ENCODE data around the gene LTN1.
"Not testable (repeated sequence)": the region's sequence is repeated elsewhere in the genome, so short reads cannot be mapped to it uniquely, and the experiment has no call there.

Gene LTN1, protein sequence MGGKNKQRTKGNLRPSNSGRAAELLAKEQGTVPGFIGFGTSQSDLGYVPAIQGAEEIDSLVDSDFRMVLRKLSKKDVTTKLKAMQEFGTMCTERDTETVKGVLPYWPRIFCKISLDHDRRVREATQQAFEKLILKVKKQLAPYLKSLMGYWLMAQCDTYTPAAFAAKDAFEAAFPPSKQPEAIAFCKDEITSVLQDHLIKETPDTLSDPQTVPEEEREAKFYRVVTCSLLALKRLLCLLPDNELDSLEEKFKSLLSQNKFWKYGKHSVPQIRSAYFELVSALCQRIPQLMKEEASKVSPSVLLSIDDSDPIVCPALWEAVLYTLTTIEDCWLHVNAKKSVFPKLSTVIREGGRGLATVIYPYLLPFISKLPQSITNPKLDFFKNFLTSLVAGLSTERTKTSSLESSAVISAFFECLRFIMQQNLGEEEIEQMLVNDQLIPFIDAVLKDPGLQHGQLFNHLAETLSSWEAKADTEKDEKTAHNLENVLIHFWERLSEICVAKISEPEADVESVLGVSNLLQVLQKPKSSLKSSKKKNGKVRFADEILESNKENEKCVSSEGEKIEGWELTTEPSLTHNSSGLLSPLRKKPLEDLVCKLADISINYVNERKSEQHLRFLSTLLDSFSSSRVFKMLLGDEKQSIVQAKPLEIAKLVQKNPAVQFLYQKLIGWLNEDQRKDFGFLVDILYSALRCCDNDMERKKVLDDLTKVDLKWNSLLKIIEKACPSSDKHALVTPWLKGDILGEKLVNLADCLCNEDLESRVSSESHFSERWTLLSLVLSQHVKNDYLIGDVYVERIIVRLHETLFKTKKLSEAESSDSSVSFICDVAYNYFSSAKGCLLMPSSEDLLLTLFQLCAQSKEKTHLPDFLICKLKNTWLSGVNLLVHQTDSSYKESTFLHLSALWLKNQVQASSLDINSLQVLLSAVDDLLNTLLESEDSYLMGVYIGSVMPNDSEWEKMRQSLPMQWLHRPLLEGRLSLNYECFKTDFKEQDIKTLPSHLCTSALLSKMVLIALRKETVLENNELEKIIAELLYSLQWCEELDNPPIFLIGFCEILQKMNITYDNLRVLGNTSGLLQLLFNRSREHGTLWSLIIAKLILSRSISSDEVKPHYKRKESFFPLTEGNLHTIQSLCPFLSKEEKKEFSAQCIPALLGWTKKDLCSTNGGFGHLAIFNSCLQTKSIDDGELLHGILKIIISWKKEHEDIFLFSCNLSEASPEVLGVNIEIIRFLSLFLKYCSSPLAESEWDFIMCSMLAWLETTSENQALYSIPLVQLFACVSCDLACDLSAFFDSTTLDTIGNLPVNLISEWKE (N-terminal part only)

DNA sequence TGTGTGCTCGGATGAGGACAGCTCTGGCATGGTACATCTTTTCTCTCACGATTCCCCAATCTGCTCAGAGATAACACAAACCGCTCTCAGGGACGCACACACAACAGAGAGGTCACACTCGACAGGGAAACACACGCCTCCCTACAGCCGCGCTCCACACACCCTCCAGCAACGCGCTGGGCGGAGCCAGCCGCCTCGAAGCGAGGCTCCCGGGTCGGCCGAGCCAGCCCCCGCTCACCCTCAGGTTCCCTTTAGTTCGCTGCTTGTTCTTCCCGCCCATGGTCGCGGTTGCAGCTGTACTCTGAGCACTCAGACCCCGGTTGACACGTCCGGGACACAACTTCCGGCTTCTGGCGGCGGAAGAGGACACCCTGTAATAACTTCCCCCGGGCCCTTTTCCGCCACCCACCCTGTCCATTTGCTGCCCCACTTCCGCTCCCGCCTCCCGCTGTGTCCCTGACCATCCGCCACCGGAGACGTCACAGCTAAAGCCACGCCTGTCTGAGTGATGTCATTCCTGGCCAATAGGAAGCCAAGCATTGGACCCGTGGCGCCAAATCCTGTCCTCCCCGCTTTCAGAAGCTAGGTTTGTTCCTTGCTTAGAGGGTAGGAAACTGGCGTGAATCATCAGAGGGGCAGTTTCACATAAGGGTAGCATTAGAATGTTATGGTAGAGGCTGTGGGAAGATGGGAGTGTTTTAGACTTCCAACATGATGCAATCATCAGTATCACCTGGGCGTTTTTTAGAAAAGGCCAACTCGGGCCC, at the start of gene LTN1:
TSS of gene LTN1 (minus strand) at position 352 of the 767 bp plus-strand sequence. CDS start at position 280, 72 bp downstream.
- DNase-seq (ENCODE audit: low read depth in 2 of 2, low spot score in 1 of 2) = peak; percentile 97 to 98

DNA sequence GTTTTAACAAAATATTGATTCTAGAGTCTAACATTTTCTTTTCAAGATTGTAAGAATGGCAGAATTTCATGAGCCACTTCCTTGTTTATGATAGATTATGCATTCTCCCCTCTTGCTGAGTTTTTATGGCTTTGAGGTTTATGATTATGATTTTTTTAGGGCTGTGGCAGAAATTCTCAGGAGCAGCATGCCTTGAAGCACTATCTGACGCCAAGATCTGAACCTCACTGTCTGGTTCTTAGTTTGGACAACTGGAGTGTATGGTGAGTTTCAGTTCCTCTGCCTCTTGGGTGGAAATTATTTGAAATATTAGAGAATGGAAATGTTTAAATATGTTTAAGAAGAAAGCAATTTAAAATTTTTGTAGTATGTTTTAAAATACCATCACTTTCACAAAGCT, 42.0 kb upstream of the LTN1 start:
- DNase-seq (ENCODE audit: low read depth in 2 of 2, low spot score in 1 of 2) = no peak

DNA sequence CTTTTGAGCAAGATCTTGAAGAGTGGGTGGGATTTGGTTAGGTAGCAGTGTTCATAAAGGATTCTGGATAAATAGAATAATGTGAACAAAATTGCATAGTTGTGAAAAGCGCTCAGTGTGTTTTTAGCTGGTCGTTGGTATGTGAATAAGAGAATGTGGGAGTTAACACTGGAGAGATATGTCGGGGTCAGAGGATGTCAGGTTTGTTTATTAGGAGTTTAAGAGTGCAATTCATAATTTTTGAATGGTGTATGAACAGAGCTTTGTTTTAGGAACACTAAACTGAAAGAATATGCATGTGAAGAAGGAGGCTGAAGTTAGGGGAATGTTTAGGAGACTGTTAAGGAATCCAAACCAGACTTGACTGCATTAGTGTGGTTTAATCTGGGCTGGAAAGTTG, 41.2 kb upstream of the LTN1 start:
- no peak for DNase-seq (ENCODE audit: low read depth in 2 of 2, low spot score in 1 of 2)

DNA sequence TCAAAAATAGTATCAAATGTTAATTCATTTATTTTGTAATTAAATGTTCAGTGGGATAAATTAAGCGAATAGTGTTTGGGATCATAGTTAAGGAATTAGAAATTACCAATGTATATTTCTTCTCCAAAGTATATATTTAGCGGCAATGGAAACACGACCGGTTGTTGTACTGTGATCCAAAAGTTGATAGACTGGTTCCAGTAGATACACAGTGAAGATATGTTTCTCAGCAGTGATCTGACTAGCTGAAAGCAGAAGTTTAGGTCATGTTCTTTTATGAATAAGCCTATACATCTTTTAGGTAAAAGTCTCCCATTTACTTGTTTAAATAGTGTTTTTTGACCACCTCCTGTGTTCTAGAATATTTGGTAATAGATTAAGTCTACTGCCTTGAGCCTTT, 40.6 kb upstream of the LTN1 start:
- no peak for DNase-seq (ENCODE audit: low read depth in 2 of 2, low spot score in 1 of 2)

DNA sequence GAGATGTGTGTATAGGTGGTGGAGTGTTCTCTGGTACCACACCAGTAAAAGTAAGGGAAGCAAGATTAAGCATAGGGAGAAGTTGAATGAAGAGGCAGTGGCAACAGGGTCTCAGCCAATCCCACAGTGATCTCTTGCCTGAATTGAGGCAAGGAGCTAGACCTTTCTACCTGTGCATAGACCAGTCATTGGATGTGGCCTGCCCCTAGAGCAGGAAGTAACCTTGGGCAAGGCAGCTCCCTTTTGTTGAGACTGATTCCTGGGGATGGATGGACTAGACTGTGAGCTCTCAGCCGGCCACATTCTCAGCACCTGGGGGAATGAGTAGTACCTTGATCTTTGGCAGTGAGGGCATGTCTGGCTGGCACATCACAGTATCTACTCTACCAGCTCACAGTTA, 38.2 kb upstream of the LTN1 start:
- DNase-seq (ENCODE audit: low read depth in 2 of 2, low spot score in 1 of 2) = no peak

DNA sequence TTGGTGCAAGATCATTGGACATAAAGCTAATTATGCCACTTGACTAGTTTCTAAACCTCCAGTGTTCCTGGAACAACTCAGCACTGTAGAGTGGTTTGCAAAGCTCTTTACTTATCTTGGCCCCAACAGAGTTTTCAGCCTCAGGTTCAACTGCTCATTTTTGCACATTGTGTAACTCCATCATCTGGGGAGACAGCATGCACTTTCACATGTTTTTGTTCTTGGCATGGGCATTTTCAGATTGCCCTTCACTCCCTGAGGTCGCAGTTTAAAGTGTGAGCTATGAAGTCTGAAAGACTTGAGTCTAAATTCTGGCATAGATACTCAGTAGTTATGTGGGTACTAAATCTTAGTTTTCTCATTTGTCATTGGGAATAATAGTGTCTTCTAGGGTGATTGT, 36.8 kb upstream of the LTN1 start:
- no peak for DNase-seq (ENCODE audit: low read depth in 2 of 2, low spot score in 1 of 2)

DNA sequence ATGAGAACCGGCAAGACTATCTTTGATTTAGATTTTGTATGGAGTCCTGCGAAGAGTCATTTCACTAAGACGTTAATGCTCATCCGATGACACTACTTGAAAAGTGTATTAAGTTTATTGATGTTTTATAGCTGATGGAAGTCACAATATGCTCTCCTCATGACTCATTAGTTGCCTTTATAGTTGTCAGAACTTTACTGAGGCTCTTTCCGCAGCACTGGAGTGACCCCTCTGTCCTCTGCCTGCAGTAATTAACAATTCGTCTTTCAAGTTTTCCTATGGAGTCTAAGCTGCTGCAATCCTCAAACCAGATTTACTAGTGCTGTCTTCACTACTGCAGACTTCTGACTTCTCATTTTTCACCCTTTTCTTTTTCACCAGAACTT, 32.6 kb upstream of the LTN1 start:
- DNase-seq (ENCODE audit: low read depth in 2 of 2, low spot score in 1 of 2) = no peak

DNA sequence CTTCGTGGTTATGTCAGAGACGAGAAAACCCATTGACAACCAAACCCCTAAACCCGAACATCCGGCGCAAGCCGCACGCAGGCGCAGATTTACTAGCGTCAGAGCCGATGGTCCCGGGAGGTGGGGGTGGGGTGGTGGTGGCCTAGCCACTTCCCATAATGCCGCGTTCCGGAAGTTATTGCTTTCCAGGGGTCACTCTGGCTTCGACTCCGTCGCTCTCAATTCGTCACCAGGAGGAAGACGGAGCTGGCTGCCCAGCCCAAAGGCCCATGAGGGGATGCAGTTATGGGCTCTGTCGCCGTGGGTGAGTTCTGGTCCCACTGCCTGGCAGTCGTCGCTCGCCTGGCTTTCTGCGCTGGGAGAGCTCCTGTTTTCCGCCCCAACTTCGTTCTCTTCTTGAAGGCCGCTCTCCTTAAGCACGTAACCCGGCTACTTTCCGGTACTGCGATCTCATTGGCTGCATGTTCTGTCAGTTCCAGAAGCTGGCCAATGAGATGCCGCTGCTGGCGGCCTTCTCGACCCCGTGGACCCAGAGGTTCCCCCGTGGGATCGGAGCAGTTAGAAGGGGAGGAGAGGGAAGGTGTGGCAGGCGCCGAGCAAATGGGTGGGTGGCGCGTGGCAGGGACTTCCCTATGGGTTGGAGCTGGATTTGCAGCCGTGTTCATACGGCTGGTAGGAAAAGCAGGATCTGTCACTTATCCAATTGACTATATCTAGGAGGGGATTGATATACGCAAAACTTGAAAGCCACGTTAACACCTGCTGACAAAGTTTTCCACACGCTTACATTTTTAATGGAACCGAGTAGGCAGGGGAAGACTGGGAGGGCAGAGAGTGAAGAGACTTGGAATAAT, 32.0 kb upstream of the LTN1 start, which contains the start of gene USP16:
TSS of gene USP16 (plus strand) at position 195 of the 854 bp plus-strand sequence. CDS start 3,246 bp downstream, outside the sequence.
- DNase-seq (ENCODE audit: low read depth in 2 of 2, low spot score in 1 of 2) = peak; percentile 81 to 91

DNA sequence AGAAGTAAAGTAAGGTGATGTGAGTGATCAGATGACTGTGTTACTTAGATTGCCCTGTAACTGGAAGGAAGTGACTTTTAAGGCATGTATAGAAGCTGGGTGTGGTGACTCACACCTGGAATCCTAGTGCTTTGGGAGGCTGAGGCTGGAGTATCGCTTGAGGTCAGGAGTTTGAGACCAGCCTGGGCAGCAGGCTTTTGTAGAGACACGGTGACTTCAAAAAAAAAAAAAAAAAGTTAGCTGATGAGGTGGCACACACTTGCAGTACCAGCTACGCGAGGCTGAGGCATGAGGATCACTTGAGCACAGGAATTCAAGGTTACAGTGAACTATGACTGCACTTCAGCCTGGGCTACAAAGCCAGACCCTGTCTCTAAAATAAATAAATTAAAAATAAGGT, 29.5 kb upstream of the LTN1 start:
- DNase-seq (ENCODE audit: low read depth in 2 of 2, low spot score in 1 of 2) = no peak

DNA sequence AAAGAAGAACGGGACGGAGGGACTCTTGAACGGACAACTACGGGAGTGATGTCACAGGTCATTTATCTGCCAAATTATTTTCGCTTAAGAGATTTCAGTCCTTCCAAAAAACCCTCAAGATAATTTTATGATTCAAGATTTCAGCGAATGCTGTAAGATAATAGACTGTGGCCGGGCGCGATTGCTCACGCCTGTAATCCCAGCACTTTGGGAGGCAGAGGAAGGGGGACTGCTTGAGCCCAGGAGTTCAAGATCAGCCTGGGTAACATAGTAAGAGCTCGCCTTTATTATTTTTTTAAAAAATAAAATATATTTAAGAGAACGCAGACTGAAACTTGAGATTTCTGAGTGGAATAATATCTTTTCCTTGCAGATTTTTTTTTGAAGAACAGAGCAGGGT, 25.9 kb upstream of the LTN1 start:
- no peak for DNase-seq (ENCODE audit: low read depth in 2 of 2, low spot score in 1 of 2)

DNA sequence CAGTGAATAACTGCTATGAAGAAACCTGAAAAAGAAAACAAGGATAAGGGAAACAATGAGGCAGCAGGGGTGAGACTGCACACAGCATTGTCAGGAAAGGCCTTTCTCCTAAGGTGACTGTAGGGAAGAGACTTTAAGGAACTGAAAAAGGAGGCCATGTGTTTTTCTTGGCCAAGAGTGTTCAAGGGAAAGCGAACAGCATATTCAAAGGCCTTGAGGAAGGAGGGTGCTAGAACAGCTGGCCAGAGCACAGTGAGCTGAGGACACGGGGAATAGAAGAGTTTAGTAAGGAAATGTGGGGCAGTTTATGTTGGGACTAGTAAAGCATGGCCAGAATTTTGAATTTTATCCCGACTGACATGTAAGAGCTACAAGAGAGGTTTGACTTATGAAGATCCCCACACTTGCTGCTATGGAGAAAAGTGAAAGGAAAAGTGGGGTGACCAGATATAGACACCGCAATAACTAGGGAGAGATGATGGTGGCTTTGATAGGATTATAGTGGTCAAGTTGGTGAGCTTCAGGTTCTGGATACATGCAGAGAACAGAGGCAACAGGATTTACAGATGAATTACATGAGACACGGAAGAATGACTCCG, 25.1 kb upstream of the LTN1 start:
- DNase-seq (ENCODE audit: low read depth in 2 of 2, low spot score in 1 of 2) = no peak

DNA sequence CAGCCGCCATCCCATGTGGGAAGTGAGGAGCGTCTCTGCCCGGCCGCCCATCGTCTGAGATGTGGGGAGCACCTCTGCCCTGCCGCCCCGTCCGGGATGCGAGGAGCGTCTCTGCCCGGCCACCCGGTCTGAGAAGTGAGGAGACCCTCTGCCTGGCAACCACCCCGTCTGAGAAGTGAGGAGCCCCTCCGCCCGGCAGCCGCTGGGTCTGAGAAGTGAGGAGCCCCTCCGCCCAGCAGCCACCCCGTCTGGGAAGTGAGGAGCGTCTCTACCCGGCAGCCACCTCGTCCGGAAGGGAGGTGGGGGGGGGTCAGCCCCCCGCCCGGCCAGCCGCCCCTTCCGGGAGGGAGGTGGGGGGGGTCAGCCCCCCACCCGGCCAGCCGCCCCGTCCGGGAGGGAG, 18.6 kb upstream of the LTN1 start:
- DNase-seq (ENCODE audit: low read depth in 2 of 2, low spot score in 1 of 2) = not testable (repeated sequence)

DNA sequence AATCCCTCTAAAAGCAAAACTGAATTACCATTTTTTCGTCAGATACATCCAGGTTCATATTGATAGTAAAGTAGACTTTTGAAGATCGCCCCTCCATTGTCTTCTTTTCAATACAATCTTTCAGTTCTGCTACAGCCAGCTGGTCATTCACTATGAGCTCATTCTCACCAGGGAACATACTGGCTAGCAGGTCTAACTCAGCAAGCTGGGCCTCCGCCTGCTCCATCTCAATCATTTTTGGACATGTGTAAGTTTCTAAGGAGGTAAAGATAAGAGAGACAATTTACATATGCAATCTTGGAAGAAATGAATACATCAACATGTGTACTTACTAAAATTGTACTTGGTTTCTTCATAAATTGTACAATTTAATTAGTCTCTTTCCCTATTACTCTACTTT, 15.7 kb upstream of the LTN1 start:
- no peak for DNase-seq (ENCODE audit: low read depth in 2 of 2, low spot score in 1 of 2)

DNA sequence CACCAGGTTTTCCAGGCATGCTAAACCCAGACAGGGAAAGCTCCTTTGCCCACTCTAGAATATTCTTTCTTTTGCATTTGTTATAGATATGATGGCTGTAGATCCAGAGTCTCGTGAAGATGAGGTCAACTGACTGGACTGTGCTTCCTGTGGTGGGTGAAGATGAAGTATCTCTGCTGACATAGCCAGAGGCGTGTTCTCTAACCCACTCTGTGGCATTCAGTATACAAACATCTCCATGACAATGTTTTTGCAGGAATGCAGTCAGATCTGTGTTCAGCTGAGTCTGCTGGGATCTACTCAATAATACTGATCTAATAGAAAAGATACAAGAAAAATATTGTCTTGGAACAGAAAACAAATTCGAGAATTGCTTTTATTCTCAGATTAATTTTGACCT, 15.1 kb upstream of the LTN1 start:
- DNase-seq (ENCODE audit: low read depth in 2 of 2, low spot score in 1 of 2) = no peak

DNA sequence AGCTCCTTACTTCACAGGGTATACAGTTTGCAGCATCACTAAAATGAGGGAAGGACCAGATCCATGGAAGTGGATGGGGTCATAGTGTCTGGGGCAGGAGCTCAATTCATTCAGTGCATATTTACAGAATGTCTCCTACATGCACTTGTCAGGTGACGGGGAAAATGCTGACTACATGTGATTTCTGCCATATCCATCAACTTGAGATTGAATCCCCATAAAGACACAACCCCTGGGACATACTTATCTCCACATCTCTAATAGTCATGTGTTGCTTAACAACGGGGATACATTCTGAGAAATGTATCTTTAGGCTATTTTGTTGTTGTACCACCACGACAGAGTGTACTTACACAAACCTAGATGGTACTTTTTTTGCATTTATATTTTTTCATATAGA, 14.5 kb upstream of the LTN1 start:
- DNase-seq (ENCODE audit: low read depth in 2 of 2, low spot score in 1 of 2) = no peak

DNA sequence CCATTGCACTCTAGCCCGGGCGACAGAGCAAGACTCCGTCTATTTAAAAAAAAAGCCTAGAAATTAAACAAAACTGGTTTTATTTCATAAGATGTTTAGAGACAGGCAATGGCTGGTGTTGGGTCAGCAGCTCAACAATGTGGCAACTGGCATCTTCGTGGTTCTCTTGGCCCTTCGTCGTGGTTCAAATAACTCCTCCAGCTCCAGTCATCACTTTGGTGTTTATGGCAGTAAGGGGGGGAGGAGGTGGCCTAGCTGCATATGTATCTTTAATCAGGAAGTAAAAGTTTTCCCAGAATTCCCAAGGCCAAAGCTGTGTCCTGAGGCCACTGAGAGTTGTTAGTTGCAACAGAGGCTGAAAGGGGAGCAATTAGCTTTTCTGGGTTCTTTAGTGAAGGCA, 13.0 kb upstream of the LTN1 start:
- no peak for DNase-seq (ENCODE audit: low read depth in 2 of 2, low spot score in 1 of 2)

DNA sequence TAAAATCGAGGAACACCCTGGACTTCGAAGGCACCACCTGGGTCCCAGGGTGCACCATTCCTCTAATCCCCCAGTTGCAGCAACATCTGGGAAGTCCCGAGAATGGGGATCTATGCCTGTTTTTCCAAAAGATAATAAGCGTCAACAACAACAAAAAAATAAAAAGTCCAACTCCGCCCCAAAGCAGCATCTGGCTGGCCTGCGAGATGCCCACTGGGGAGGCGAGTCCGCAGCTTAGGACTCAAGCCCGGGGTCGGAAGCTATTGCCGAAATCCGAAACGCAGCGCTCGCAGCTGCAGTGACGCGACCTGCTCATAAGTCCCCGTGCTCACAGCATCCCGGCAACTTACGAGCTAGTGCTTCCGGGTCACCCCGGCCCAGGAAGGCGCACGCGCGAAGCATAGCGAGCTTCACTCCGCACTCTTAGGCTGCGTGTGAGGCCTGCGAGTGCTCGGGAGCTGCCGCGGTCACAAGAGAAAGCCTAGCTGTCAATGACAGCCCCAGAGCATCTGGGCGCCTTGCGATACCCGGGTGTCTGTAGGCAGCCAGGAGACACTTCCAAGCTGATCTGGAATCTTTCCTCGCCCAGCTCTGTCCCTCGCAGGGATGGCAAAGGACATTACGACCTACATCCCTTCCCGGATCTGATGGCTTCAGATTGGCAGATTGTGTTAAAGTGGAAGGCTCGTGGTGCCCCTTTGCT, 9.9 kb upstream of the LTN1 start:
- DNase-seq (ENCODE audit: low read depth in 2 of 2, low spot score in 1 of 2) = peak; percentile 76 to 92

DNA sequence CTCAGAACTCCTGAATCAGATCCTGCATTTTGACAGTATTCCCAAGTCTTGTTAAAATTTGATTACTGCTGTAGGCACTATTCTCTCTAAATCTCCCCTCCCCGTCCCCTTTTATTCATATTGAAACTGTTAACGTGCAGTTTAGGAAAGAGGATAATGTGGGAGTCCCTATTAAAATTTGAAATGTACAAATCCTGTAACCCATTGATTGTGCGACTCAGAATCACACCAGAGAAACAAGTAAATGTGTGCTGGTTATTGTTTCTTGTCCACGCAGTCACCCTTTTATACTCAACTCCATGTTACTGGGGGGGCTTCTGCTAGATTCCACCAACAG, 584 bp upstream of the LTN1 start:
- no peak for DNase-seq (ENCODE audit: low read depth in 2 of 2, low spot score in 1 of 2)

Data from stimulated activated CD8-positive, alpha-beta memory T cell treated with anti-CD3 and anti-CD28 coated beads, Interleukin-4, amount 100 ng/mL, for 1 hour (primary cell).